ENCODE results near the gene ACTN2.

Gene ACTN2

DNA sequence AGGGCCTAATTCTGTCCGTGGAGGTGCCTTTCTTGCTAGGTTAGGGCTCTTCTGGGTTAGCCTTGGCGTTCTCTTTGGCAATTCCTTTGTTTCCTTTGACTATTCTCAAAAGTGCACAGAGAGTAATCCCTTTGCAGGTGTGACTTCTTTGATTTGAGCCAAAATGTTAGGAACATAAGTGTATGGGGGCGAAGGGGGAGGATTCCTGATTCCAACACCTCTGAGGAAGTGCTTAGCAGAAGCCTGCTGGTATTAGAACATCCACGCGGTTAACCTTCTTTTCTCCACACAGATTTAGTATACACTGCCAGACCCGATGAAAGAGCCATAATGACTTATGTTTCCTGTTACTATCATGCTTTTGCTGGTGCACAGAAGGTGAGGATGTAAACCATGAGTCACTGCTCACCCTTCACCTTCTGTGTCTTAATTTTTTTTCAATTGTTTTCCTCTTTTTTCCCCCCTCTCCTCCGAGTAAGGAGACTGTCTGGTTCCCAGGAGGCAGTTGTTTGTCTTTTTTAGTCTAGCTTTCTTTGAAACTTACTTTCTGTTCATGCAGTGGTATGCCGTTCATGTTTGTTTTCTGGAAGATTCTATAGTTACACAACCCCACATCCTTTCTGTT is 48.0 kb downstream of the ACTN2 start:
- no peak for DNase-seq (ENCODE audit: low read depth in 4 of 4, low spot score in 1 of 4)

DNA sequence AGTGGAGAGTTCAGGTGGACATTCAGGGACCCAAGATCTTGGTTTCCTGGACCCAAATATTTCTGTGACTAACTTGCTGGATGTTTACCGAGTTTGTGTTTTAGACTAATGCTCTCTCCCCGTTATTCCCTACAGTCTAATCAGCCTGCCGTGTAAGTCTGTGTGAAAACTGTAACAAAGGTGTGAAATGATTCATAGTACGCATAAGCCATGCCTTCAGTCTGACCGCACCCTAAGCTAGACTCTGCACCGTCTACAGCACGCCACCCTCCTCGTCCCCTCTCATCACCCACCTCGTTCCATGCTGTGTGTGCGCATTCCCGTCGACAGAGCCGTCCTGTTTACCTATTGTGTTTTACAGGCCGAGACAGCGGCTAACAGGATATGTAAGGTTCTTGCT is 50.5 kb downstream of the ACTN2 start:
- DNase-seq (ENCODE audit: low read depth in 4 of 4, low spot score in 1 of 4), result no peak

DNA sequence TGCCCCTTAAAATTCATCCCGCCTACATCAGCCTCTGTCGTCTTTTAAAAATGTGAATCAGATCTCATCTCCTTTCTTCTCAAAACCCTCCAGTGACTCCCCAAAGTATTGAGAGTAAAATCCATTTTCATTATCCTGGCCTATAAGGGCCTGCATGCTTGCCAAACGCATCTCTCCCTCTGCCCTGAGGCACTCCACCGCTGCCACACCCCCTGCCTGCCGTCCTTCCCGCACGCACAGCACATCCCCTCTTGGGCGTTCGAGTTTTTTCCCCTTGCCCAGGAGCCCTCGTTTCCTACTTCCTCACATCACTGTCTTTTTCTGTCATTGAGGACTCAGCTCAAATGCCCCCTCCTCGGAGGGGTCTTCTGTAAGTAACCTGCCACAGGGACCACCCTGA is 55.5 kb downstream of the ACTN2 start:
- no peak for DNase-seq (ENCODE audit: low read depth in 4 of 4, low spot score in 1 of 4)

DNA sequence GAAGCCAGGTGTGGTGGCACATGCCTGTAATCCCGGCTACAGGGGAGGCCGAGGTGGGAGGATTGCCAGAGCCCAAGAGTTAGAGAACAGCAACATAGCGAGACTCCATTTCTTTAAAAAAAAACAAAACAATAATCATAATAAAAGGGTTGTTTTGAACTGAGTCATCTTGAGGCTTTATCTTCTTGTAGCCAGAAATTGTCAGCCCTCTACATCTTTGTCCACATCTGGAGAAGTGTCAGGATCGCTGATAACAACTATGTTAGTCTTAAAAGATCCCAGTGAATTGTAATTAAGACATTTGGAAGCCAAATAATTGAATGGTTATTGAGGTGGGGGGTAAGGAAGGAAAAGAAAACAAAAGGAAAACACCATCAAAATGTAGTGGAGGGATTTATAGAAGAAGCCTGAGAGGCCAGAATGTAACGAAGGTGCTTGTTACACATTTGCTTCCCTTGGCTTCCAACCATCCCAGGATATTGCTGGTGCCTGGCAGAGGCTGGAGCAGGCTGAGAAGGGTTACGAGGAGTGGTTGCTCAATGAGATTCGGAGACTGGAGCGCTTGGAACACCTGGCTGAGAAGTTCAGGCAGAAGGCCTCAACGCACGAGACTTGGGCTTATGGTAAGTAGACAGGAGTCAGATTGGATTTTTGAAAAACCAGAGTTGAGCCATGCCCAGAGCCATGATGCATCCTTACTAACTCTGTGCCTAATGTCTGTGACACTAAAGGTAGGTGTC is 56.3 kb downstream of the ACTN2 start:
- no peak for DNase-seq (ENCODE audit: low read depth in 4 of 4, low spot score in 1 of 4)

DNA sequence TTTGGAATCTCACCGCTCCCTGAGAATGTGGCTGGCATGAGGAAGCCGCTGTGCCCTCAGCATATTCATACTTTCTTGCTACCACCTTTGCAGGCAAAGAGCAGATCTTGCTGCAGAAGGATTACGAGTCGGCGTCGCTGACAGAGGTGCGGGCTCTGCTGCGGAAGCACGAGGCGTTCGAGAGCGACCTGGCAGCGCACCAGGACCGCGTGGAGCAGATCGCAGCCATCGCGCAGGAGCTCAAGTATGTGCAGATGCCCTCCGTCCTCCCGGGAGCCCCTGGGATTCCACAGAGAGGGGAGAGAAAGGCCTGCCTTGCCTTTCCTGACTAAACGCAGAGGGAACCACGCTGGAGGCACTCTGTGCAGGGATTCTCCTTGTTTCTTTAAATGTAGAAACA is 58.2 kb downstream of the ACTN2 start:
- DNase-seq (ENCODE audit: low read depth in 4 of 4, low spot score in 1 of 4), result no peak

DNA sequence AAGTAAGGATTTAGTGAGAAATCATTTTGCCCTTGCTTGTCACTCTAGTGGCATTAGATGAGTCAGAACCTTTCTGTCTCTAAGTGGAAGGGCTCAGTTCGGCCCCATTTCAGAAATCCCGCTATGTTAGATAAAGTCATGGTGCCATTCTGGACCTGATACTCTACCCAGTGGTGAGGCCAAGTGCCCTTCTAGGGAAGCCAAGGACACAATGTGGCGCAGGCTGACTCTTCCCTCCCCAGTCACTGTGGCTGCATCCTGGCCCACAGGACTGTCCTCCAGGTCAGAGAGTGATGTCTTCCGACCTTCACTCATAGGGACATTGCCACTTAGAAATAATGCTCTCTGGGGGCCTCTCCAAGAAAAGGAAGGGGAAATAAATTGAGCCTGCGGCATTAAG is 60.5 kb downstream of the ACTN2 start:
- DNase-seq (ENCODE audit: low read depth in 4 of 4, low spot score in 1 of 4), result no peak

DNA sequence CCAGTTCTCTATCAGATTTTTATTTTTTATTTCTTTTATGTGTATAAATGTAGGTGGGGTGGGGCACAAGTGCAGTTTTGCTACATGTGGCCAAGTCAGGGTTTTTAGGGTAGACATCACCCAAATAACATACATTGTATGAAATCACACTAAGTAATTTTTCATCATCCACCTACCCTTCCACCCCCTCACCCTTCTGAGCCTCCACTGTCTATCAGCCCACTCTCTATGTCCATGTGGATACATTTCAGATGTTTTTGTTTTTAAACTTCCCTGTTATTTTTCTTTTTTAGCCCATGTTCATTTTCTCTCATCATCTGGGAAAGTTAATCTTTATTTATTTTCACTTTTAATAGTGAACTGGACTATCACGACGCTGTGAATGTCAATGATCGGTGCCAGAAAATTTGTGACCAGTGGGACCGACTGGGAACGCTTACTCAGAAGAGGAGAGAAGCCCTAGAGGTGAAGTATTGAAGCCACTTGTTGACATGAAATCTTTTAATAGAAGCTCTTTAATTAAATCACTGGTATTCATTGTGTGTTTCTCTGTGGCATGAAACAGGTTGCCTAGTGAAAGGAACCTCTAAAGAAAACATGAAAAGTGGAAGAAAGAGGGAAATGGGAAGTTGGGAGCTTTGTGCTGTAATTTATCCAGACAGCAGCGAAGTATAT is 61.1 kb downstream of the ACTN2 start:
- DNase-seq (ENCODE audit: low read depth in 4 of 4, low spot score in 1 of 4), result no peak

DNA sequence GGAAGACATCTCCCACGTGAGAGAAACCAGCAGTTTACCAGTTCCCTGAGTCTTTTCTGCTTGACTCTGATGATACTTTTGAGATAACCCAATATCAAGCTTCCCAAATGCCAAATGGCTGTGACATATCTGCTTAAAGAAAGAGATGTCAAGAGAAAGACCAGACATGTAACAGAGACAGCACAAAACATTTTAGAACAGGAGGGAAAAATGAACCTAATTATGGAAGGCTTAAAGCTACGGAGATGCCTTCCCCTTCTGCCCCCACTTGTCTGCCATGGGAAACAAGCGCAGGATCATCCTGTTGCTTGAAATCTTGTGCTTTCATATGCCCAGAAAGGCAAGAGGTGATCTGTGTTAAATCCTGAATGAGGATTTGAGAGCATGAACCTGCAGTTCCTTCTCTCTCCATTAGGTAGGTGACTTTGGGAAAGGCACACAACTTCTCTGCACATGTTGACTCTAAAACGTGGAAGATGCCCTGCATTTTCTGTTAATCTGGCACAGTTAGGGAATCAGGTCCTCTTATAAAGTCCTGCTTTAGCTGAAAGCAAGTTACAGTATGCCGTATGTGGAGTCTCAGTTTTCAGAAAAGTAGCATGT is 62.1 kb downstream of the ACTN2 start:
- no peak for DNase-seq (ENCODE audit: low read depth in 4 of 4, low spot score in 1 of 4)

DNA sequence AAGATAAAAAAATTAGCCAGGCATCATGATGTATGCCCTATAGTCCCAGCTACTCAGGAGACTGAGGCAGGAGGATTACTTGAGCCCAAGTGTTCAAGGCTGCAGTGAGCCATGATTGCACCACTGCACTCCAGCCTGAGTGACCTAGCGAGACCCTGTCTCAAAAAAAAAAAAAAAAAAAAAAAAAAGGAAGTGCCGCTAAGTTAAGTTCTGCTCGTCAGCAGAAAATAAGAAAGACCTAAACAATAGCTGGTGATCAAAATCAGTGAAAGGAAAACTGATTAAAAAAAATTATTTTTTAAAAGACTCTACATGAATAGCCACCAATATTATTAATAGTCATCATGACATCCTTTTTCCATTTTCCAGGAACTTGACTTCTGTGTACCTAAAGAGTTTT is 64.6 kb downstream of the ACTN2 start:
- no peak for DNase-seq (ENCODE audit: low read depth in 4 of 4, low spot score in 1 of 4)

DNA sequence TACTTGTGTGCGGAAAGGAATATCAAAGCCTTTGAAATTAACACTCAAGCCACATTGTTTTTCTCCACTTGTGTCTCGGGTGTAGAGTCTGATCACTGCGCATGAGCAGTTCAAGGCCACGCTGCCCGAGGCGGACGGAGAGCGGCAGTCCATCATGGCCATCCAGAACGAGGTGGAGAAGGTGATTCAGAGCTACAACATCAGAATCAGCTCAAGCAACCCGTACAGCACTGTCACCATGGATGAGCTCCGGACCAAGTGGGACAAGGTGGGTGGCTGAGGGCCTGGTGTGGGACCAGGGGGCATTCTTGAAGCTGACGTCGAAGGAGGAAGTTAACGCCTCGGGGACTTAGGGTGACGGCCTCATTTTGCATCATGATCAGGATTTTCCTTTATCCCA is 65.1 kb downstream of the ACTN2 start:
- no peak for DNase-seq (ENCODE audit: low read depth in 4 of 4, low spot score in 1 of 4)

DNA sequence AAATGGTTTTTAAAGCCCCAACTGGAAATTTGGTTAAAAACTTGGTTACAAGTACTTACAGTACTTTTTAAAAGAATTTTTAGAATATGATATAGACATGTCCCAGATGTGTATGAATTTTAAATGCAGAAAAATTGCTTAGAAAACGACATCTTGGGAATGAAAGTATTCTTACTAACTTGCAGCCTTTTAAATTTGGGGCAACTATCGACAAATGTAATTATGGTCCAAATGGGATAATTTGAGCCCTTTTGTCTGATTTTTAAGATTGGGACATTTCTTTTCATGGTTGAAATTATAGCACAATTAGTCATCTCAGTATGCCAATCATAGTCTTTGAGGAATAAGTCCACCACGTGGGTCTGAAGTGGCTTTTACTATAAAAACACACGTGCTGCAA is 65.6 kb downstream of the ACTN2 start:
- DNase-seq (ENCODE audit: low read depth in 4 of 4, low spot score in 1 of 4), result no peak

DNA sequence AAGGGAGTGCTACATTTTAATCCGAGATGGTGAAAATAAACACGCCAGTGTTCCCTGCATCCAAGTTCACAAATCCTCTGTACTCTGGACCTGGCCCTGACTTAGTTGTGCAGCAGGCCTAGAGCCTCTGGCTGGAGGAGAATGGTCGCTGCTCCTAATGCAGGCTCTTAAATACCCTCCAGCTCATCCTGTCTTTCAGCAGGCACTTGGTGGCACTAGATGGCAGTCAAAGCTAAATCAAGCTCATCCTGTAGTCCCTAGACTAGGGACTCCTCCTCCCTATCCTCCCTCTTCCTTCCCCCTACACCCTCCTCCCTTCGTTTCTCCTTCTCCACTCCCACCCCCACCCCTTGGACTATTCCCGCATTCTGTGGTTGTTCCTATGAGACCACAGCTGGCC is 67.2 kb downstream of the ACTN2 start:
- no peak for DNase-seq (ENCODE audit: low read depth in 4 of 4, low spot score in 1 of 4)

DNA sequence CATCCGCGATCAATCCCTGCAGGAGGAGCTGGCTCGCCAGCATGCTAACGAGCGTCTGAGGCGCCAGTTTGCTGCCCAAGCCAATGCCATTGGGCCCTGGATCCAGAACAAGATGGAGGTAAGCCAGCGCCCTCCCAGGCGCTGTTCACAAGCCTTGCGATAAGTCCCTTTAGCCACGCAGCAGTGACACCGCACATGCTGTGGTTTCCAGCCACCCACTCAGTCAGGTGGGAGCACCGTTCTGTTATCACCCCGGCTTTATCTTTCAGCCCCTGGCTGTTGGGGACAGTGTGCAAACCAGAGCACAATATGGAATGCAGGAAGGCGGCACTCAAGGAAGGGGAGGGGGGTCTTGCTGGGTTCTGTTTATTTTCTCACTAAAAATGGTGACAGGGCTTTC is 67.7 kb downstream of the ACTN2 start:
- no peak for DNase-seq (ENCODE audit: low read depth in 4 of 4, low spot score in 1 of 4)

DNA sequence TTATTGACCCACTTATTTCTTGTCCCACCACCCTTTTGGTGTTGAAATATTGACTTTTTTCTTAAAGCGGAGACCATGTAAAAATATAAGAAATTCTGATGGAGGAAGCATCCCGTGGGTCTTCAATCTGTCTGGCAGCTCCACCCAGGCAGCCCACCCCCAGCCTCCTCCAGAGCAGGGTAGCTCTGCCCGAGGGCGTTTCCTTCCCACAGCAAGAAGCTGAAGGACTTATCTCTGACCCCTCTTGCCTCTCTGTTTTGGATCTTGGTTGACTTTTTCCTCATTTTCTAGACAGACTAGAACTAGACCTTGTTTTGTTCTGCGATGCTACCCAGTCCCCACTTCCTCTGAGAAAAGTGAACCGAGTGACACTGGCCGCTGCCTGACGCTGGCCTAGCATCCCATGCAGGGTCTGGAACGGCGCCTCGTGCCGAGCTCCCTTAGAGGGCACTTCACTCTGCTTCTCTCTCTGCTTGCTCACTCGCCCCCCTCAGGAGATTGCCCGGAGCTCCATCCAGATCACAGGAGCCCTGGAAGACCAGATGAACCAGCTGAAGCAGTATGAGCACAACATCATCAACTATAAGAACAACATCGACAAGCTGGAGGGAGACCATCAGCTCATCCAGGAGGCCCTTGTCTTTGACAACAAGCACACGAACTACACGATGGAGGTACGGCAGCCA is 68.4 kb downstream of the ACTN2 start:
- no peak for DNase-seq (ENCODE audit: low read depth in 4 of 4, low spot score in 1 of 4)

DNA sequence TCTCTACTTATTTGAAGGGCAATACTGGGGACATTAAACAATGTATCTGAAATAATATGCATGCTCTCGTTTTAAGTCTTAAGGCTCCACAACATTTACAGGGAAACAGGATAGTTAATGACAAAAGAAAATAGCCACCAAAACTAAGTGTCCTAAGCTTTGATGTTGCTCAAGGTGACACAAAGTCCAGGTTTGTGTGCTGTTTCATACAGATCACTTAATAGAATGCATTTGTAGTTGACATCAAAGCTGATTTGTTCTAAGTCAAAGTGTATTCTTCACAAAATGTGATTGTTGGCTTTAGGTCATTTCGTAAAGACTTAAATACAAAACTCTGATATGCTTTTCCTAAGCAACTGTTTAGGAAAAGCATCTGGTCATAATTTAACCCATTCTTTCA is 71.3 kb downstream of the ACTN2 start:
- no peak for DNase-seq (ENCODE audit: low read depth in 4 of 4, low spot score in 1 of 4)

DNA sequence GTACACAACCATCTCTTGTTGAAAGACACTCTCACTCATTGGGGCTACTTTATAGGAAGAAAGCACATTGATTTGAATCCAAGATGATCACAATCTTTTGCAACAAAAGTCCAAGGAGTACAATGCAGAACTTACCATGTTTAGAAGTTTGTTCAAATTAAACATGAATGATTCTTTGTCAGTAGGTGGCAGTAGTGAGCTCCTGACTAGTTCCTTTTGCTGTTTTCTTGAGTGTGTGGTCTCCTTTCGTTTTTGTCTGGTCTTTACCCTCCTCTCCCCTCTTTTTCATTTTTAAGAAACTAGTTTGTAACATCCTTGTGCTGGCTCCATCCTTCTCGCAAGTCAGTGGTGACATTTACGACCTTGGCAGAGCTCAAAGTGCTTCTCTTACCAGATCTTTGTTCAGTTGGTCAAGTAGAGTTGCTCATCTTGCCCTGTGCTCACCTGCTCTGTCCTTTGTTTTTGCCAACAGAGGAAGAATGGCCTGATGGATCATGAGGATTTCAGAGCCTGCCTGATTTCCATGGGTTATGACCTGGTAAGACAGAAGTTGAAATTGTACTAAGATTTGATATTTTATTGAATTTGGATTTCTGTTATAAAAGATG is 73.1 kb downstream of the ACTN2 start:
- no peak for DNase-seq (ENCODE audit: low read depth in 4 of 4, low spot score in 1 of 4)

DNA sequence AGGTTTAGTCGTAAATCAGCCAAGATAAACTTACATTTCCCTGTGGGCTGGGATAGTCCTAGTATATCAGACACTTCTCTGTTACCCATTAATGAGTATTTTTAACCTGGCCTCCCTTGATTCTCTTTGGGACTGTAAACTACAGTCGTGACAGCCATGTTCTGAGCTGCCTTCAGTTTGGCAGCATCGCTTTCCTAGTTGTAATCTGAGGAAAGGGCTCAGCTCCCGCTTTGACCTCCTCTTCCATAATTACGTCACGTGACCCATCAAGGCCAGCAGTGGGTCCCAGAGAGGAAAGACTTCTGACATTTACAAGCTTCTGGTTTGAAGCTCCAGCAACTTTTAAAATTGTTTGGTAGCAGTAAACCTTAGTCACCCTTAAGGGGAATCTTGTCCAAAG is 74.2 kb downstream of the ACTN2 start:
- DNase-seq (ENCODE audit: low read depth in 4 of 4, low spot score in 1 of 4), result no peak

DNA sequence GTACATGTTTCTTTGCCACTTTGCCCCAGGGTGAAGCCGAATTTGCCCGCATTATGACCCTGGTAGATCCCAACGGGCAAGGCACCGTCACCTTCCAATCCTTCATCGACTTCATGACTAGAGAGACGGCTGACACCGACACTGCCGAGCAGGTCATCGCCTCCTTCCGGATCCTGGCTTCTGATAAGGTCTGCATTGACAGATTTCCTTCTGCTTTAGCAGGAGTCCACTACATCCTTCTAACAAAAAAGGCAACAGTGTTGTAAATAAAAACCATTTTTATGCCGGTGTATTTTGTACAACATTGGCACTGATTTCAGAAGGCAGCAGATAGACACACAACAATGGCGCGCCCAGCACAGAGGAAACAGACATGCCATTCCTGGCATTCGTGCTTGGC is 74.7 kb downstream of the ACTN2 start:
- no peak for DNase-seq (ENCODE audit: low read depth in 4 of 4, low spot score in 1 of 4)

DNA sequence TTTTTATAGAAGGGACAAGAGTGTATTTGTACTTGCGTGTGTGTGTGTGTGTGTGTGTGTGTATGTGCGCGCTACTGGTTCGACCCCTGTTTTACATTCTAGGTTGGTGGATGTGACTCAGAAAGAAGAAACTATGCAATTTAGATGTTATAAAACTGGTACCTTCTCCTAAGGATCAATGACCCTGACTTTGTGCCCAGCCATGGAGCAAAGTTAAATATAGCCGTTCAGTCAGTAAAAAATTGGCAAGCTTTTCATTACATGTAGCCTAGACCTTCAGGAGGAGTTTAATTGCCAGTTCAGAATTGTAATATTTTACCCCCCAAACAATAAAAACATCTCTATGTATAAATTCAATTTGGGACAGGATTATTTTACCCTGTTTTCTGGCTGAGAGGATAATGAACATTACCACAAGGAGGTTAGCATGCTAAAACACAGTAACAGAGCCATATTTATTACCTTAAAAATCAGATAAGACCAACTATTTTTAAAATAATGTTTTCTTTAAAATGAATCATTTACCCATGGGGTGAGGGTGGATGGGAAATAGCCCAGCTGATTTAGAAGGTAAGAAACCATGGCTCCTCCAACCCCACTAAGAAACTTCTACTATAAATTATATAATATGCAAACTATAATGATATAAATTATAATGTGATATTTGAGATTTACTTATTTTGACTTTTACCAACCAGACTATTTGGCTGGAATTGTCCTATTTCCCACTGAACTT is 75.3 kb downstream of the ACTN2 start:
- DNase-seq (ENCODE audit: low read depth in 4 of 4, low spot score in 1 of 4), result no peak

DNA sequence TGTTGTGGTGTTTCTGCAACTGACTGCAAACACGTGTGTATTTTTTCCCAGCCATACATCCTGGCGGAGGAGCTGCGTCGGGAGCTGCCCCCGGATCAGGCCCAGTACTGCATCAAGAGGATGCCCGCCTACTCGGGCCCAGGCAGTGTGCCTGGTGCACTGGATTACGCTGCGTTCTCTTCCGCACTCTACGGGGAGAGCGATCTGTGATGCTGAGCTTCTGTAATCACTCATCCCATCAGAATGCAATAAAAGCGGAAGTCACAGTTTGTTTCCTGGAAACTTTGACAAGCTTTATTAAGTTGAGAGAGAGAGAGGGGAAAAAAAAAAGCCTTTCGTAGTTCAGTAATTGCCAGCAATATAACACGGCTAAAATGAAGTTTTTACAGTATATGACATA is 76.1 kb downstream of the ACTN2 start:
- DNase-seq (ENCODE audit: low read depth in 4 of 4, low spot score in 1 of 4), result no peak

DNA sequence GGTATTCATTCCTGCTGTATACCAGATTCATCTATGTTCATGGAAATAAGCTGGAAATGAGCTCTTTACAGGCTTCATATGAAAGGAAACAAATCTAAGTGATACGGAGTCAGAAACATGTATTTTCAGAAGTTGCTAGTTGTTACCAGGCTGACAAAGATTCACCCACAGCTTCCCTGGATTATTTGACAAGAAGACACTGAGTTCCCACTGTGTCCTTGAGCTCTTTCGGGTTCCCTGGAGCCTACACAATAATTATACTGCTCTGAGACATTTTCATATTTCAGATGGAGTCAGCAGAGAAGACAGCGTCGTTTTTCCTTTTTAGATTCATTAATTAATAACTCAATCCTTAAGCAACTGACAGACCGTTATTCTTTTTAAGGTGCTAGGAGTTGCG is 79.5 kb downstream of the ACTN2 start:
- DNase-seq (ENCODE audit: low read depth in 4 of 4, low spot score in 1 of 4), result no peak

Data from stimulated activated CD4-positive, alpha-beta T cell treated with anti-CD3 and anti-CD28 coated beads, Interleukin-1b, Interleukin-23, amount 100 ng/mL, for 24 hours (primary cell).